Measurements from ENCODE around the gene SNPH.

Gene SNPH

GRCh38 chr20:1298166-1298565 is 32.1 kb downstream of the SNPH start:
- no peak for TF ChIP-seq CEBPB (IDR thresholded peaks at IDR 0.05)
- TF ChIP-seq ZBTB7A (IDR thresholded peaks at IDR 0.05; ENCODE audit: low read depth), result no peak

DNA sequence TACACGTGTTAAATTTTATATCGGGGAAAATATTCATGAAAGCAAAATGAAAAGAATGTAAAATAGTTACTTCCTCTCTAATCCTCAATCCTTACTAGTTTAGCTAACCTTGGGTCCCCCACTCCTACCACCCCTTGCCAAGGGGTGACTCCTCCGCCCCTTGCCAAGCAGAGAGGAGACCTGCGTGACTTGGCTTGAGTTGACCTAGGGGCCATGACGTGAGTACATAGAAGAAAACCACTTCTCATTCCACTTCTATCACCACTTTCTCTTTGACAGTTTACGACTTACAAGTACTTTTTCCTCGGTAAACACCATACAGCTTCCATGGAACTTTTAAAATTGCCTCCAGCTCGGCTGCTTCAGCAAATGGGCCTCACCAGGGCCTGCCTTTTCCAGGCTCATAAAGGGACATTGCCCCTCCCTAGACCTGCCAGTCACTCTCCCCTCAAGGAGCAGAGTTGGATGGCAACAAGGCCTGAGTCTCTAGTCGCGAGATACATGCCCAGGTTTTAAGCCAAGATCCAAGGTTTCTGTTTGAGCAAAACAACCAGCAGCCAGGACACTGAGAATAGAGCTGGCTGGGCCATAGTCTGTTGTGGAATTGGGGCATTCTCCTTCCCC is 32.9 kb downstream of the SNPH start:
- TF ChIP-seq FOXM1 (IDR thresholded peaks at IDR 0.05; ENCODE audit: borderline replicate concordance, low read depth), result no peak
- no peak for TF ChIP-seq CREB1 (IDR thresholded peaks at IDR 0.05; ENCODE audit: low read depth)
- TF ChIP-seq, protein P1, sequence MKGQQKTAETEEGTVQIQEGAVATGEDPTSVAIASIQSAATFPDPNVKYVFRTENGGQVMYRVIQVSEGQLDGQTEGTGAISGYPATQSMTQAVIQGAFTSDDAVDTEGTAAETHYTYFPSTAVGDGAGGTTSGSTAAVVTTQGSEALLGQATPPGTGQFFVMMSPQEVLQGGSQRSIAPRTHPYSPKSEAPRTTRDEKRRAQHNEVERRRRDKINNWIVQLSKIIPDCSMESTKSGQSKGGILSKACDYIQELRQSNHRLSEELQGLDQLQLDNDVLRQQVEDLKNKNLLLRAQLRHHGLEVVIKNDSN (IDR thresholded peaks at IDR 0.05), result no peak
- TF ChIP-seq NFIC (IDR thresholded peaks at IDR 0.05), result no peak
- TF ChIP-seq TEAD4 (IDR thresholded peaks at IDR 0.05), result no peak
- TF ChIP-seq TAF1 (IDR thresholded peaks at IDR 0.05; ENCODE audit: low read depth), result no peak
- no peak for TF ChIP-seq MAX (IDR thresholded peaks at IDR 0.05)
- no peak for TF ChIP-seq YY1 (IDR thresholded peaks at IDR 0.05; ENCODE audit: low read depth)
- no peak for TF ChIP-seq ZBTB7A (IDR thresholded peaks at IDR 0.05; ENCODE audit: low read depth)
- no peak for TF ChIP-seq TCF12 (IDR thresholded peaks at IDR 0.05; ENCODE audit: low read depth)
- TF ChIP-seq CEBPB (IDR thresholded peaks at IDR 0.05), result no peak
- TF ChIP-seq EP300 (IDR thresholded peaks at IDR 0.05; ENCODE audit: borderline replicate concordance), result no peak
- no peak for TF ChIP-seq RAD21 (IDR thresholded peaks at IDR 0.05; ENCODE audit: low read depth)
- TF ChIP-seq EGR1 (IDR thresholded peaks at IDR 0.05), result no peak
- no peak for TF ChIP-seq REST (IDR thresholded peaks at IDR 0.05; ENCODE audit: low read depth)

DNA sequence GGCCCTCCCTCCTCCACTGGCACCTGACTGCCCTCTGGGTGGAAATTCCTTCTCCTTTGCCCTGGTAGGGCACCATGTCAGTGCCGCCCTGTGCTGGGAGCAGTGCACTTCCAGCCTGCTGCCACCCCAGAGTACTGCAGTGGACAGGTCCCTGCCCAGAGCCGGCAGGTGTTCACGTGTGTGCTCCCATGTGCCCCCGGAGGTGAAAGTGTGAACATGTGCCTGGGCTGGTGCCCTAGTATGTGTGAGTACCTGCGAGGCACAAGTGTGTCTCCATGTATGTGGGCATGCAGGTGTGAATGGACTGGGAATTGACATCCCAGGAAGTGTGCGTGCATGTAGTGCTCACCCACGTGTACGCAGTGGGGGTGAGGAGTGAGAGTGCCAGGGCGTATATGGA is 33.4 kb downstream of the SNPH start:
- TF ChIP-seq CEBPB (IDR thresholded peaks at IDR 0.05) (no peak), RAD21 (IDR thresholded peaks at IDR 0.05; ENCODE audit: low read depth) (no peak), EGR1 (IDR thresholded peaks at IDR 0.05) (no peak), CREB1 (IDR thresholded peaks at IDR 0.05; ENCODE audit: low read depth) (no peak), REST (IDR thresholded peaks at IDR 0.05; ENCODE audit: low read depth) (no peak)
- TF ChIP-seq, protein P1 (IDR thresholded peaks at IDR 0.05), result no peak

DNA sequence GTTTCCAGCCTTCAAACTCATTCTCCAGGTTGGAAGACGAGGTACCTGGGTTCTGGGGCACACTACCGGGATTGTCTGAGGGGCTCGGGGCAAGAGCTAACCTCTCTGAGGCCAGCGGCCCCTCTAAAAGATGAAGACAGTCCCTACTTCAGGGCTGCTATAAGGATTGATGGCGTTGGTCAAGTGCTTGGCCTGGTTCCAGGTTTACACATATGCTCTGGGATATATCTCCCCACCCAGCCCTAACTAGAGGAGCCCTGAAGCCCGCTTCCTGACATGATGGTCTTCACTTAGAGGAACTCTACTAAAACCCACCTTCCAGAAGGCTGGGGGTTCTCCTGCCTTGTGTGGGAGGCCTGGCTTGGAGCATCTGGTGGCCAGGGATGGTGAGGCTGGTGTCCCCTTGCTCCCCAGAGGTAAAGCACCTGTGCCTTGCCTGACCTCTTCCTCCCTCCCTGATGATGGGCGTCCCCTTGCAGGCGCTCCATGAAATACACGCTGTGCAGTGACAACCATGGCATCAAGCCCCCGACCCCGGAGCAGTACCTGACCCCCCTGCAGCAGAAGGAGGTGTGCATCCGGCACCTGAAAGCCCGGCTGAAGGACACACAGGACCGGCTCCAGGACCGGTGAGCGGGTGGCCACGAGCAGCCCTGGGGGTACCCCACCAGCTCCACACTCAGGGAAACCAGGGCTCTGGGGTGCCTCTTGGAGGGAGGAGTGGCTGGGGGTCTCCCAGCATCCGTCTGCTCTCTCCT is 34.2 kb downstream of the SNPH start:
- TF ChIP-seq YY1 (IDR thresholded peaks at IDR 0.05; ENCODE audit: low read depth), result no peak
- TF ChIP-seq REST (IDR thresholded peaks at IDR 0.05; ENCODE audit: low read depth), result no peak
- TF ChIP-seq, protein P1 (IDR thresholded peaks at IDR 0.05), result no peak
- TF ChIP-seq TEAD4 (IDR thresholded peaks at IDR 0.05), result no peak
- no peak for TF ChIP-seq FOXM1 (IDR thresholded peaks at IDR 0.05; ENCODE audit: borderline replicate concordance, low read depth)
- TF ChIP-seq TCF12 (IDR thresholded peaks at IDR 0.05; ENCODE audit: low read depth), result no peak
- no peak for TF ChIP-seq EGR1 (IDR thresholded peaks at IDR 0.05)
- TF ChIP-seq RAD21 (IDR thresholded peaks at IDR 0.05; ENCODE audit: low read depth), result no peak
- no peak for TF ChIP-seq CEBPB (IDR thresholded peaks at IDR 0.05)
- no peak for TF ChIP-seq EP300 (IDR thresholded peaks at IDR 0.05; ENCODE audit: borderline replicate concordance)
- TF ChIP-seq NFIC (IDR thresholded peaks at IDR 0.05), result no peak
- TF ChIP-seq TAF1 (IDR thresholded peaks at IDR 0.05; ENCODE audit: low read depth), result no peak
- TF ChIP-seq ZBTB7A (IDR thresholded peaks at IDR 0.05; ENCODE audit: low read depth), result no peak
- TF ChIP-seq CREB1 (IDR thresholded peaks at IDR 0.05; ENCODE audit: low read depth), result no peak
- TF ChIP-seq MAX (IDR thresholded peaks at IDR 0.05), result no peak

Data from Ishikawa (cell line).